ENCODE data around the gene BMX.

BMX gene

GRCh38 chrX:15483891-15484290, 16.7 kb upstream of the BMX start:
- Histone ChIP-seq H3K36me3 (replicated peaks; ENCODE audit: low read depth, low read length) (no peaks in the 10 kb centered on the region), H3K4me1 (ENCODE audit: low read length) (no peaks in the 10 kb centered on the region), H3K27ac (ENCODE audit: low read length) (no peak overlapping the region), H2AFZ (ENCODE audit: low read depth, low read length) (no peak overlapping the region), H3K79me2 (ENCODE audit: low read length) (no peaks in the 10 kb centered on the region), H3K27me3 (ENCODE audit: low read depth, low read length) (no peaks in the 10 kb centered on the region), H3K9me3 (ENCODE audit: insufficient read depth, low read length) (no peaks in the 10 kb centered on the region), H4K20me1 (ENCODE audit: insufficient read depth, low read length) (no peaks in the 10 kb centered on the region), H3K4me2 (ENCODE audit: low read length) (no peak overlapping the region), H3K4me3 (ENCODE audit: low read length) (no peak overlapping the region), H3K9ac (ENCODE audit: low read length) (no peak overlapping the region)
- TF ChIP-seq EZH2phosphoT487 (IDR thresholded peaks at IDR 0.05; ENCODE audit: low read depth), result no peak

- Histone ChIP-seq H3K9ac (ENCODE audit: low read length) (peak overlapping the region; percentile 55; the same call in 1 of the 2 replicates), H3K4me1 (ENCODE audit: low read length) (peaks cover 3% of the 10 kb centered on the region; the same call in 1 of the 2 replicates), H4K20me1 (ENCODE audit: insufficient read depth, low read length) (no peaks in the 10 kb centered on the region), H3K4me3 (ENCODE audit: low read length) (peak overlapping the region; percentile 91), H3K79me2 (ENCODE audit: low read length) (no peaks in the 10 kb centered on the region), H3K27me3 (ENCODE audit: low read depth, low read length) (no peaks in the 10 kb centered on the region), H3K27ac (ENCODE audit: low read length) (no peak overlapping the region), H3K9me3 (ENCODE audit: insufficient read depth, low read length) (no peaks in the 10 kb centered on the region), H2AFZ (ENCODE audit: low read depth, low read length) (no peak overlapping the region), H3K36me3 (replicated peaks; ENCODE audit: low read depth, low read length) (no peaks in the 10 kb centered on the region), H3K4me2 (ENCODE audit: low read length) (peak overlapping the region; percentile 78)
- TF ChIP-seq CTCF (IDR thresholded peaks at IDR 0.05; ENCODE audit: low read depth, low read length) (no peak), EZH2phosphoT487 (IDR thresholded peaks at IDR 0.05; ENCODE audit: low read depth) (no peak)
Observed at GRCh38 chrX:15492469-15492868, 8.1 kb upstream of the BMX start.

GRCh38 chrX:15493118-15493962, 7.3 kb upstream of the BMX start, which contains the start of gene PIR:
Gene PIR, minus strand, starts transcription at chrX:15493333. Its CDS starts 2,076 bp downstream, at chrX:15491257.
- Histone ChIP-seq H3K9me3 (ENCODE audit: insufficient read depth, low read length) (no peaks in the 10 kb centered on the region), H4K20me1 (ENCODE audit: insufficient read depth, low read length) (no peaks in the 10 kb centered on the region), H3K4me1 (ENCODE audit: low read length) (peaks cover 3% of the 10 kb centered on the region; the same call in 1 of the 2 replicates), H3K27me3 (ENCODE audit: low read depth, low read length) (no peaks in the 10 kb centered on the region), H3K27ac (ENCODE audit: low read length) (no peak within 1 kb of the TSS), H3K36me3 (replicated peaks; ENCODE audit: low read depth, low read length) (no peaks in the 10 kb centered on the region), H3K9ac (ENCODE audit: low read length) (peak within 1 kb of the TSS; percentile 55; the same call in 1 of the 2 replicates), H2AFZ (ENCODE audit: low read depth, low read length) (peak within 1 kb of the TSS; percentile 89), H3K4me3 (ENCODE audit: low read length) (peak within 1 kb of the TSS; percentile 91), H3K79me2 (ENCODE audit: low read length) (no peaks in the 10 kb centered on the region), H3K4me2 (ENCODE audit: low read length) (peak within 1 kb of the TSS; percentile 78)
- TF ChIP-seq CTCF (IDR thresholded peaks at IDR 0.05; ENCODE audit: low read depth, low read length), result peak; percentile 57
- no peak for TF ChIP-seq EZH2phosphoT487 (IDR thresholded peaks at IDR 0.05; ENCODE audit: low read depth)

GRCh38 chrX:15495801-15496200, 4.8 kb upstream of the BMX start:
- Histone ChIP-seq H3K27me3 (ENCODE audit: low read depth, low read length) (no peaks in the 10 kb centered on the region), H4K20me1 (ENCODE audit: insufficient read depth, low read length) (no peaks in the 10 kb centered on the region), H3K79me2 (ENCODE audit: low read length) (no peaks in the 10 kb centered on the region), H3K4me1 (ENCODE audit: low read length) (peaks cover 3% of the 10 kb centered on the region; the same call in 1 of the 2 replicates), H3K36me3 (replicated peaks; ENCODE audit: low read depth, low read length) (no peaks in the 10 kb centered on the region), H3K9me3 (ENCODE audit: insufficient read depth, low read length) (no peaks in the 10 kb centered on the region), H3K4me2 (ENCODE audit: low read length) (no peak overlapping the region), H3K4me3 (ENCODE audit: low read length) (no peak overlapping the region), H2AFZ (ENCODE audit: low read depth, low read length) (no peak overlapping the region), H3K9ac (ENCODE audit: low read length) (no peak overlapping the region), H3K27ac (ENCODE audit: low read length) (no peak overlapping the region)
- TF ChIP-seq CTCF (IDR thresholded peaks at IDR 0.05; ENCODE audit: low read depth, low read length), result no peak
- TF ChIP-seq EZH2phosphoT487 (IDR thresholded peaks at IDR 0.05; ENCODE audit: low read depth), result no peak

Measured in OCI-LY3 (cell line).